ENCODE data around the gene IGSF9.

IGSF9 gene

GRCh38 chr1:159895836-159896545, 49.4 kb downstream of the IGSF9 start:
- H3K27ac ChIP-seq, result no peak overlapping the region
- CTCF ChIA-PET, result interaction anchor here (0.6 to 1.4 kb wide), 2 partner anchors 93 to 97 kb away, joined by 3 to 7 read pairs; no protein-coding TSS in a partner anchor
- POLR2A ChIA-PET (ENCODE audit: low non-redundant PET), result no interaction called here
- DNase-seq (ENCODE audit: low spot score), result no peak
- no peak for TF ChIP-seq CTCF (conservative IDR thresholded peaks at IDR 0.05; ENCODE audit: low read depth)

GRCh38 chr1:159895286-159895685, 50.1 kb downstream of the IGSF9 start:
- DNase-seq (ENCODE audit: low spot score), result no peak
- POLR2A ChIA-PET (ENCODE audit: low non-redundant PET), result no interaction called here
- CTCF ChIA-PET, result interaction anchor here (0.6 to 3.7 kb wide), 3 partner anchors 92 to 112 kb away, joined by 3 to 46 read pairs (median 7); no protein-coding TSS in a partner anchor
- TF ChIP-seq CTCF (conservative IDR thresholded peaks at IDR 0.05; ENCODE audit: low read depth), result no peak
- H3K27ac ChIP-seq, result no peak overlapping the region

GRCh38 chr1:159892944-159893343, 52.5 kb downstream of the IGSF9 start:
- POLR2A ChIA-PET (ENCODE audit: low non-redundant PET), result interaction anchor here (0.9 to 1.2 kb wide), 2 partner anchors 30 to 112 kb away, joined by 3 to 5 read pairs; partner anchors contain the start of gene DUSP23
- TF ChIP-seq CTCF (conservative IDR thresholded peaks at IDR 0.05; ENCODE audit: low read depth), result no peak
- CTCF ChIA-PET, result interaction anchor here (0.5 to 6.1 kb wide), 12 partner anchors 31 to 681 kb away, joined by 3 to 109 read pairs (median 5); partner anchors contain the start of genes DUSP23 and TAGLN2
- no peak for DNase-seq (ENCODE audit: low spot score)
- H3K27ac ChIP-seq, result no peak overlapping the region

- ChIA-PET POLR2A (ENCODE audit: low non-redundant PET) (no interaction called here), CTCF (interaction anchor here (0.6 to 6.1 kb wide), 24 partner anchors 14 to 759 kb away, joined by 3 to 109 read pairs (median 4); partner anchors contain the start of genes DUSP23, FCRL6 and SLAMF8)
- H3K27ac ChIP-seq, result peak overlapping the region; percentile 90
- peak; percentile 80 for DNase-seq (ENCODE audit: low spot score)
- TF ChIP-seq CTCF (conservative IDR thresholded peaks at IDR 0.05; ENCODE audit: low read depth), result peak; percentile 98
These were observed 53.9 kb downstream of the IGSF9 start for GRCh38 chr1:159891275-159892157.

- peak overlapping the region; percentile 90 for H3K27ac ChIP-seq
- CTCF ChIA-PET, result interaction anchor here (0.7 to 6.1 kb wide), 10 partner anchors 46 to 758 kb away, joined by 3 to 109 read pairs (median 4); partner anchors contain the start of genes DUSP23 and FCRL6
- DNase-seq (ENCODE audit: low spot score), result no peak
- POLR2A ChIA-PET (ENCODE audit: low non-redundant PET), result no interaction called here
- TF ChIP-seq CTCF (conservative IDR thresholded peaks at IDR 0.05; ENCODE audit: low read depth), result no peak
These were observed 55.0 kb downstream of the IGSF9 start for GRCh38 chr1:159890390-159890789.

GRCh38 chr1:159889821-159890252, 55.6 kb downstream of the IGSF9 start:
- peak; percentile 76 for DNase-seq (ENCODE audit: low spot score)
- CTCF ChIA-PET, result interaction anchor here (1.5 to 6.1 kb wide), 6 partner anchors 60 to 118 kb away, joined by 3 to 109 read pairs (median 7); partner anchors contain the start of genes DUSP23 and FCRL6
- peak overlapping the region; percentile 90 for H3K27ac ChIP-seq
- TF ChIP-seq CTCF (conservative IDR thresholded peaks at IDR 0.05; ENCODE audit: low read depth), result no peak
- POLR2A ChIA-PET (ENCODE audit: low non-redundant PET), result interaction anchor here (0.8 kb wide), 1 partner anchor 47 kb away, joined by 4 read pairs; no protein-coding TSS in a partner anchor

All from RWPE1 (cell line).